ENCODE results near the gene MACC1. TPM values are rescaled to one million over a fixed set of nuclear protein-coding genes. Genes with fewer than 3 reads are reported as not detected.

The MACC1 gene
- total RNA-seq, 1 donor from 2014 or later = 0.12 TPM

- Mint-ChIP-seq H3K4me3 (no peak overlapping the region), H3K4me1 (peaks cover 26% of the 10 kb centered on the region), H3K27ac (ENCODE audit: unreplicated experiment) (no peak overlapping the region), H3K9me3 (no peaks in the 10 kb centered on the region), H3K36me3 (ENCODE audit: low read depth) (peaks cover 3% of the 10 kb centered on the region), H3K27me3 (ENCODE audit: low read depth) (no peaks in the 10 kb centered on the region)
- no peak for TF ChIP-seq CTCF (conservative IDR thresholded peaks at IDR 0.05)
- no peak for DNase-seq (ENCODE audit: low read depth, low spot score)
Measured at GRCh38 chr7:20236043-20236442, 18.9 kb upstream of the MACC1 start.

GRCh38 chr7:20235288-20235687, 18.1 kb upstream of the MACC1 start:
- Mint-ChIP-seq H3K27me3 (ENCODE audit: low read depth) (no peaks in the 10 kb centered on the region), H3K27ac (ENCODE audit: unreplicated experiment) (no peak overlapping the region), H3K4me3 (no peak overlapping the region), H3K9me3 (no peaks in the 10 kb centered on the region), H3K4me1 (peaks cover 23% of the 10 kb centered on the region), H3K36me3 (ENCODE audit: low read depth) (peaks cover 3% of the 10 kb centered on the region)
- no peak for DNase-seq (ENCODE audit: low read depth, low spot score)
- TF ChIP-seq CTCF (conservative IDR thresholded peaks at IDR 0.05) = no peak

GRCh38 chr7:20233362-20233761, 16.2 kb upstream of the MACC1 start:
- Mint-ChIP-seq H3K4me1 (peaks cover 31% of the 10 kb centered on the region), H3K9me3 (no peaks in the 10 kb centered on the region), H3K27me3 (ENCODE audit: low read depth) (no peaks in the 10 kb centered on the region), H3K4me3 (no peak overlapping the region), H3K36me3 (ENCODE audit: low read depth) (peaks cover 3% of the 10 kb centered on the region), H3K27ac (ENCODE audit: unreplicated experiment) (no peak overlapping the region)
- TF ChIP-seq CTCF (conservative IDR thresholded peaks at IDR 0.05) = no peak
- no peak for DNase-seq (ENCODE audit: low read depth, low spot score)

- Mint-ChIP-seq H3K4me3 (no peak overlapping the region), H3K27me3 (ENCODE audit: low read depth) (no peaks in the 10 kb centered on the region), H3K4me1 (peaks cover 26% of the 10 kb centered on the region), H3K27ac (ENCODE audit: unreplicated experiment) (no peak overlapping the region), H3K36me3 (ENCODE audit: low read depth) (peaks cover 3% of the 10 kb centered on the region), H3K9me3 (no peaks in the 10 kb centered on the region)
- TF ChIP-seq CTCF (conservative IDR thresholded peaks at IDR 0.05) = no peak
- DNase-seq (ENCODE audit: low read depth, low spot score) = no peak
Measured at GRCh38 chr7:20232848-20233247, 15.7 kb upstream of the MACC1 start.

- no peak overlapping the region for H3K4me3 Mint-ChIP-seq
- H3K27me3 Mint-ChIP-seq (ENCODE audit: low read depth) = no peaks in the 10 kb centered on the region
- H3K27ac Mint-ChIP-seq (ENCODE audit: unreplicated experiment) = no peak overlapping the region
- H3K36me3 Mint-ChIP-seq (ENCODE audit: low read depth) = no peaks in the 10 kb centered on the region
- no peak for DNase-seq (ENCODE audit: low read depth, low spot score)
- no peak for TF ChIP-seq CTCF (conservative IDR thresholded peaks at IDR 0.05)
- H3K4me1 Mint-ChIP-seq = peaks cover 19% of the 10 kb centered on the region
- H3K9me3 Mint-ChIP-seq = no peaks in the 10 kb centered on the region
Measured at GRCh38 chr7:20229646-20230500, 12.7 kb upstream of the MACC1 start.

Data from neural crest cell (in vitro differentiated cells).